Activated T-helper 1 cell treated with anti-CD3 and anti-CD28 coated beads, Interleukin-12 subunit alpha, Interleukin-12 subunit beta, Interleukin-2, Interleukin-4 antibody, amounts not matched to agents 30 ng/mL and 10 ng/mL and 1 ng/mL, durations not matched to agents 14 hours and 24 hours and 36 hours (primary cell): Measurements from ENCODE around the gene RBFOX2. TPM values are rescaled to one million over a fixed set of nuclear protein-coding genes. Genes with fewer than 3 reads are reported as not detected.

Source experiments
- DNase-seq: peaks from one replicate; pipeline ENCODE4 v3.0.0; 2021; ENCODE audit warnings: low spot score
- H3K27ac Mint-ChIP-seq: one replicate; pipeline ENCODE4 v1.8.0; 2021; ENCODE audit warnings: mild to moderate bottlenecking, mixed read lengths
- H3K27me3 Mint-ChIP-seq: one replicate; pipeline ENCODE4 v1.8.0; 2022; ENCODE audit warnings: mild to moderate bottlenecking, moderate library complexity, mixed read lengths; ENCODE audit not compliant: insufficient read depth
- H3K36me3 Mint-ChIP-seq: one replicate; pipeline ENCODE4 v1.8.0; 2021; ENCODE audit warnings: low read depth, mixed read lengths
- H3K4me1 Mint-ChIP-seq: one replicate; pipeline ENCODE4 v1.8.0; 2021; ENCODE audit warnings: low read depth, mixed read lengths
- H3K4me3 Mint-ChIP-seq: one replicate; pipeline ENCODE4 v1.8.0; 2021; ENCODE audit warnings: mild to moderate bottlenecking, moderate library complexity, mixed read lengths
- H3K9me3 Mint-ChIP-seq: one replicate; pipeline ENCODE4 v1.8.0; 2021; ENCODE audit warnings: mixed read lengths
- intact Hi-C: fragments of 100-400 bp; cut with micrococcal nuclease; formaldehyde crosslinking; loops from one replicate; pipeline ENCODE4 v1.15.1; 2024
- total RNA-seq: library from RNA; stranded (reverse); gene quantifications from 2 replicates; pipeline ENCODE4 v1.2.3, GENCODE V29; 2022

The RBFOX2 gene
- total RNA-seq, 1 donor from 2014 or later = 3.8 TPM

DNA sequence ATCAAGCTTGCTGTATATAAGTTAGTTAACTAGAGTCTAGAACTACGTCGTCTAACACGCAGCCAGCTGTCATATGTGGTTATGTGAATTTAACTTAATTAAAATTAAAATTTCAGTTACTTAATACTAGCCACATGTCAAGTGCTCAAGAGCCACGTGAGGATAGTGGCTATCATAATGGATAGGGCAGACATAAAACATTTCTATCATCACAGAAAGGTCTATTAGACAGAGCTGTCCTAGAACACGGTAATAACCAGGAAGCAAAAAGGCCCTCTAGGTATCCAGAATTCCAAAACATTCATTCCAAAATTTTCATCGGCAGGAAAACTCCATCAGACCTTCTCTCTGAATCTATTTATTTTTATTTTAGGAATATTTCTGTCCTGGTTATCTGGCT is 123.9 kb downstream of the RBFOX2 start:
- Mint-ChIP-seq H3K36me3 (no peaks in the 10 kb centered on the region), H3K4me3 (no peak overlapping the region)
- DNase-seq = no peak

DNA sequence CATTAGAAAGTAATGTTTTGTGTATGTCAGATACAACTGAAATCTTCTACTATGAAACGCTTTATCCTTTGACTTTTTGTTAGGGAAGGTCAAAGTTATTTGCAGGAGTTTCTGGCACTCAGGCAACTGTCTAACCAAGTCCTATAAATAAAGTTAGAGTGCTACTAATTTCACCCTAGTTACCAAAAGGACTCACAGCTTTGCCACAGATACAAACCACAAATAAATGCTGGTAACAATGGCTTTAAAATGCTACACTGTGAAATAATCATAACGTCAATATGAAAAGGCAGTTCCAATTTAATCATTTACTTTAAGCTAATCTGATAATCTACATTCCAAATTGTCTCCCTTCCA is 124.3 kb downstream of the RBFOX2 start:
- intact Hi-C loops = no loop called here
- Mint-ChIP-seq H3K9me3 (no peaks in the 10 kb centered on the region), H3K36me3 (no peaks in the 10 kb centered on the region), H3K4me3 (no peak overlapping the region), H3K27ac (no peak overlapping the region), H3K27me3 (peaks cover 16% of the 10 kb centered on the region), H3K4me1 (peaks cover 8% of the 10 kb centered on the region)
- DNase-seq = no peak

More for the DNA sequence above, 123.9 kb downstream of the RBFOX2 start:
- H3K4me1 Mint-ChIP-seq = peaks cover 8% of the 10 kb centered on the region
- H3K27ac Mint-ChIP-seq = no peak overlapping the region
- intact Hi-C loops = no loop called here
- H3K9me3 Mint-ChIP-seq = no peaks in the 10 kb centered on the region
- peaks cover 16% of the 10 kb centered on the region for H3K27me3 Mint-ChIP-seq

DNA sequence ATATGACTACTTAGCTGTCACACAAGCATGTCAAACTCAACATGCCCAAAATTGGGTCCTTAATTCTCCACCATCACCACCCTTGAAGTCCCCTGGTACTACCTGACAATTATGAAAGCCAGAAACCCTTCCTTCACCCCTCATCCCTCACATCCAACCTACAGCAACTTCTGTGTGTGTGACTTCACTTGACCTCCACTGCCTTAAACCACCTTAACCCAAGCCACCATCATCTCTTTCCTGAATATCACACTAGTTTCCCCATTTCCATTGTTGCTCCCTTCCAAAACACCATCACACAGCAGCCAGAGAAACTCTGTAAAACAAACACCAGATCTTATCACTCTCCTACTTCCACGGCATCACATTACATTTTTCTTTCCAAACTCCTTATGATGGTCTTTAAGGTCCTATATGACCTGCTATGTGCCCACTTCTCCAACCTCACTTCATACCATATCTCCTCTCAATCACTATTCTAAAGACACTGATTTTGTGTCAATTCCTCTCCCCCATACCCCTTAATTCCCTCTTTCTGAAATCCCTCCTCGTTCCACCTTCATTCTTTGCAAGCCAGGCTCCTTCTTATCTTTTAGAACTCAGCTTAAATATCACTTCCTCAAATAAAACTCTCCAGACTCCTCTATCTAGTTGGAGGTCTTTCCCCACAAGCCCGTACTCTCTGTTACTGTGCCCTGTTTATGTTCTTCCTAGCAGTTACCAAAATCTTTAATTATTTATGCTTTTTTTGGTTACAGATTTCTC is 124.9 kb downstream of the RBFOX2 start:
- intact Hi-C loops = no loop called here
- Mint-ChIP-seq H3K9me3 (no peaks in the 10 kb centered on the region), H3K27me3 (peaks cover 14% of the 10 kb centered on the region), H3K36me3 (no peaks in the 10 kb centered on the region), H3K27ac (no peak overlapping the region), H3K4me3 (no peak overlapping the region), H3K4me1 (peaks cover 8% of the 10 kb centered on the region)
- DNase-seq = no peak

DNA sequence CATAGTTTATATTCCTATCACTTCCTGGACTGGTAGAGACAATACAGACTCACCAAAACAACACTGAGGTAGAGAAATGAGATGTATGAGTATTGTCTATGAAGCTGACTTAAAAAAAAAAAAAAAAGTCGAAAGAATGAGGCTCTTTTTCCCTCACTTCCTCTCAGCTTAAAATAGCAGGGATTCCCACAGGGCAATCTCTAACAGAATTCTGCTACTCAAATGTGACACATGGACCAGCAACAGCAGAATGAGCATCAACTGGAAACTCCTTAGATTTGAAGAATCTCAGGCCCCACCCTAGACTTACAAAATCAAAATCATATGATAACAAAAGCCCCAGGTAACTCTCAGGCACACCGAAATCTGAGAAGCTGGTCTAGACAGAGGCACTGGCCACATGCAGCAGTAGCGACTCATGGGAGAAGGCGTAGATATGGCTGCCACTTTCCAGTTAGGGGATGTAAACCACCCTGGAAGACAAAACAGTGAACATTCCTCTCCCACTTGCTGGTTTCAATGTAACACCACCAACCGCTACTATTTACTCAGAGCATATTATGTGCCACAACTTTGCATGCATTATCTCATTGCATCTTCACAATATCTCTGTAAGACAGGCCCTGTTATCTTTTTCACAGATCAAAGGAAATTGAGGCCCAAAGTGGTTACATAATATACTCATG is 128.0 kb downstream of the RBFOX2 start:
- Mint-ChIP-seq H3K27ac (no peak overlapping the region), H3K36me3 (no peaks in the 10 kb centered on the region), H3K9me3 (no peaks in the 10 kb centered on the region), H3K4me3 (no peak overlapping the region), H3K4me1 (peaks cover 8% of the 10 kb centered on the region), H3K27me3 (peaks cover 21% of the 10 kb centered on the region)
- intact Hi-C loops = no loop called here
- DNase-seq = no peak

DNA sequence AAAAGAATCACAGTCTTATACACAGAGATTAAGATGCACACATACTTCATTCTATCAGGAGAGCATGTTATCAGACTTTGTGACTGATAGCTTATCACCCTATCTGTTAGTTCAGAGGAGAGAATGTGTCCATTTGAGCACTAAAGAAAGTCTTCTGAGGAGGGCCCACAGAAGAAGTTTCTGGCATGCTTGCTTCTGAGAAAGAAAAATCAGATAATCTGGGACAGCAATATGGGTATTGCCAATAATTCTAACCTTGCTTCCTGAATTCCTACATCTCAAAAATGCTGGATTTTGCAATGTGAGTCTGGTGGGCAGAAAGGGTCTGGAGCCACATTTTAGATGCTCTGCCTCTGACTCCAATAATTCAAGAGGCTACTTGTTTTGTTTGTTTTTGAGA is 128.9 kb downstream of the RBFOX2 start:
- Mint-ChIP-seq H3K36me3 (no peaks in the 10 kb centered on the region), H3K4me3 (no peak overlapping the region), H3K27ac (no peak overlapping the region), H3K9me3 (no peaks in the 10 kb centered on the region), H3K27me3 (peaks cover 19% of the 10 kb centered on the region), H3K4me1 (peaks cover 8% of the 10 kb centered on the region)
- intact Hi-C loops = no loop called here
- DNase-seq = no peak

DNA sequence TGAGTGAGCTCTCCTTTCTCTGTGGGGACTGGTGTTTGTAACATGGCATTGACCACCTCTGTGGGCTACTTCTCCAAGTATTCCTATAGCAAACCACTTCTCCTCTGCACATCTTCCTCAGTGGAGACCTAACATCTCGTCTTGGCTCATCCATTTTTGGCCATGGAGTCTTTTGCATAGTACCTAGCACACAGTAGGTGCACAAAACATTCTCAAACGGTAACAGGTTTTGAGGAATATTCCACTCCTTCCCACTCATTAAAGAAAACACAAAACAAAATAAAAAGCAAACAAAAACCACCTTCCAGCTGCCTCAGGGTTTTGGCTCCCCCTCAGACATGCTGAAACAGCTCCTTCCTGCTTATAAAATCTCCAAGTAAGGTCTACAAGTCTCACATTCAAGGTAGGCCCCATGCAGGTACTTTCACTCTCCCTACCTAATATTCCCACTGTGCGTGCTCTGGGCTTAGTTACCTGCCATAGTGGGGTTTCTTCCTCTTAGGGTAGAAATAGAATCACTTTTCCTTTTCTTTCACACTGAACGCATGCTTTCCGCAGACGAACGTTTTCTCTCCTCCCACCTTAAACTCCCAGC is 132.4 kb downstream of the RBFOX2 start:
- no peak overlapping the region for H3K4me3 Mint-ChIP-seq
- intact Hi-C loops = no loop called here
- no peaks in the 10 kb centered on the region for H3K36me3 Mint-ChIP-seq
- H3K9me3 Mint-ChIP-seq = no peaks in the 10 kb centered on the region
- H3K4me1 Mint-ChIP-seq = peaks cover 8% of the 10 kb centered on the region
- peaks cover 7% of the 10 kb centered on the region for H3K27me3 Mint-ChIP-seq
- no peak for DNase-seq
- no peak overlapping the region for H3K27ac Mint-ChIP-seq

DNA sequence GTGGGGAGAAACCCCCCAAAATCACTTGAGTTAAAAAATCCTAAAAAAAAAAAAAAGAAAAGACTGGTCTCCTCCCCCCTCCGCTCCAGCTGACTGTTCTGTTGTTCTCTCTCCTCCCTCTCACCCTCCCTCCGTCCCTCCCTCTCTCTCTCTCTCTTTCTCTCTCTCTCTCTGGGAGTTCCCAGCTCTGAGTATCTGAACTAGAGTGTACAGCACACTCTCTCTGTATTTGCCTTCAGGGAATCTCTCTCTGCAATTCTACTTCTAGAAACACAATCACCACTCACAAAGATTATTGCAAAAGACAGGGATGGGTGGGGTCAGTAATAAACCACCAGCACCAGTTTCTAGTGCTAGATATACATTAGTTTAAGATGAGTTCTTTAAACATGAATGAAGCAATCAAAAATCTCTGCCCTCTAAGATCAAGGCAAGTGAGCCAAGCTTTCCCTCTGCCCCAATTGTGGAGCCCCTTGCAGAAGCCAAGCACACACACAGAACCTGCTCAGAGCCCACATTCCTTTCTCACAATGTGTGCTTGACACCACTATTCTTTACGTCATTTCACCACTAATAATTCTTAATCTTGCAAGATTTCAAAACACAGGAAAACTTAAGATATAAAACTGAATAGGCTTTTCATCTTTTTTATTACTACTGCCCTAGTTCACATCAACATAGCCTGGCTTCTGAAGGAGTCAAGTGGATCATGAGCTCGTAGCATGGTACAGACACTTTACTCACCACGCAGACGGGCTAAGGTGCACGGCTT is 133.5 kb downstream of the RBFOX2 start:
- H3K4me1 Mint-ChIP-seq = no peaks in the 10 kb centered on the region
- intact Hi-C loops = no loop called here
- no peaks in the 10 kb centered on the region for H3K9me3 Mint-ChIP-seq
- H3K36me3 Mint-ChIP-seq = no peaks in the 10 kb centered on the region
- H3K27me3 Mint-ChIP-seq = peaks cover 7% of the 10 kb centered on the region
- no peak for DNase-seq
- H3K27ac Mint-ChIP-seq = no peak overlapping the region
- H3K4me3 Mint-ChIP-seq = no peak overlapping the region

DNA sequence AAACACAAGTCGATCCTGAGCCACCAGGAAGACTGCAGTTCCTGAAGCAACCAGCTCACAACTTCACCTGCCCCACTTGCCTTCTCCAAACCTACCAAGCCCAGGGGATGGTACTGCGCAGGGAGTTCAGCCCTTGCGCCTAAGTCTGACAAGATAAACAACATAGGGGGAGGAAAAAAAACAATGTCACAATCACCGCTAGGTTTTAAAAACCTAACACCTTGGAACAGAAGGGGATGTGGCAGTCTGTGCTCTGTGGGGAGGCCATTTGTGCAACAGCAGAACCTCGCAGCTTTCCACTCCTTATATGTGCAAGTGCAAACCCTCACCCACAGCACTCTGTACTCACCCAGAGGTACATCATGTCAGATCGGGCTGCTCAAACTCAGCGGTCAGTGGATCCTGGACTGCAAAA is 134.2 kb downstream of the RBFOX2 start:
- DNase-seq = no peak
- no peak overlapping the region for H3K4me3 Mint-ChIP-seq
- H3K9me3 Mint-ChIP-seq = no peaks in the 10 kb centered on the region
- H3K36me3 Mint-ChIP-seq = no peaks in the 10 kb centered on the region
- H3K4me1 Mint-ChIP-seq = no peaks in the 10 kb centered on the region
- intact Hi-C loops = no loop called here
- no peak overlapping the region for H3K27ac Mint-ChIP-seq
- peaks cover 7% of the 10 kb centered on the region for H3K27me3 Mint-ChIP-seq

DNA sequence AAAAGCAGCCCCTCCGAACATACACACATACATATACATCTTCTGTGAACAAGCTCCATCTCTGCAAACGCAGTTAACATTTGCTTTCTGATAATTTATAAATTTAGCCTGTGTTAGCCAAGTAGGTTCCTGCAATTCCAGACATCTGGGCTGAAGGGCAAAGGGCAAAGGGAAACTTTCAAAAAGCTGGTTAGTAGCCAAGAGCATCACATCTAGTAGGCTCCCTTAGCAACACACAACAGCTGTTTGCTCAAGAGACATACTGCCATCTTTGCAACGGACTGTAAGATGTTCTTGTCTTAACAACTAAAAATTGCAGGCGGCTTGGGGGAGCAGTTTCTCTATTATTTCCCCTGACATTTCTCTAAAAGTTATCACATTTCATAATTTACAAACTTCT is 134.9 kb downstream of the RBFOX2 start:
- no peaks in the 10 kb centered on the region for H3K36me3 Mint-ChIP-seq
- H3K4me1 Mint-ChIP-seq = no peaks in the 10 kb centered on the region
- no peak for DNase-seq
- H3K4me3 Mint-ChIP-seq = no peak overlapping the region
- intact Hi-C loops = no loop called here
- no peaks in the 10 kb centered on the region for H3K9me3 Mint-ChIP-seq
- peaks cover 7% of the 10 kb centered on the region for H3K27me3 Mint-ChIP-seq
- no peak overlapping the region for H3K27ac Mint-ChIP-seq

DNA sequence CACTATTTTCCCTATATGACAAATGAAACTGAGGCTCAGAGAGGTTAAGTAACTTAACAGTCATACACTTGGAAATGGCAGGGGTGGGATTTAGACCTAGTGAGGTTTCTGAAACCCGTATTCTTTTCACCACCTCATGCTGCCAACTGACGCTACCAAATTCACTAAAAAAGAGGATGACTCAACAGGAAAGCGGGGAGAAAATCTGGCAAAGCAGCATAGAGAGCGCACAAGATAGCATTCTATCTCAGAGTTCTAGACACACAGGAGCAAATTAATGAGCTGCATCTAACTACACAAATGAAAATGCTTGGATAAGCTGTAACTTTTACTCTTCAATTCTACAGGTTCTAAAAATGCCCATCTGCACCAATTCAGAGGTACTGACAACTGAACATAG is 136.4 kb downstream of the RBFOX2 start:
- intact Hi-C loops = no loop called here

DNA sequence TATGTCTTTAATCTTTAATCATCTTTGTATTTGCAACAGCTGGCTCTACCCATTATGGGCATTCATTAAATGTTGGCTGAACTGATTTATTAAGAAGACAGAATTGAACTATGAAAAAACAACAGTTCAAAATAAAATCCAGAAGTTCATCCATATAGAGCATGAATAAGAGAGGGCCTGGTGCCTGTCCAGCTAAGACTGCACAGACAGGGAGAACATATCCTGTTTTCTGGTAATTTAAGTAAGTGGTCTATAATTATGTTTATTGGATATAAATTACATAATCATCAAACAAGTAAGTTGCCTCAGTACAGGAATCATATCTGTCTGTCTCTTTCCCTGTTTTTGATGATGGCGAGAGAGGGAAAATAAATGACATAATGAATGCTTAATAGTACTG is 137.2 kb downstream of the RBFOX2 start:
- no peaks in the 10 kb centered on the region for H3K4me1 Mint-ChIP-seq
- no peaks in the 10 kb centered on the region for H3K36me3 Mint-ChIP-seq
- H3K27ac Mint-ChIP-seq = no peak overlapping the region
- peaks cover 6% of the 10 kb centered on the region for H3K27me3 Mint-ChIP-seq
- no peak overlapping the region for H3K4me3 Mint-ChIP-seq
- no peak for DNase-seq
- intact Hi-C loops = no loop called here
- H3K9me3 Mint-ChIP-seq = no peaks in the 10 kb centered on the region

More for the DNA sequence above, 136.4 kb downstream of the RBFOX2 start:
- no peaks in the 10 kb centered on the region for H3K36me3 Mint-ChIP-seq
- no peak overlapping the region for H3K4me3 Mint-ChIP-seq
- H3K27me3 Mint-ChIP-seq = peaks cover 7% of the 10 kb centered on the region
- H3K27ac Mint-ChIP-seq = no peak overlapping the region
- no peak for DNase-seq
- H3K9me3 Mint-ChIP-seq = no peaks in the 10 kb centered on the region
- no peaks in the 10 kb centered on the region for H3K4me1 Mint-ChIP-seq

DNA sequence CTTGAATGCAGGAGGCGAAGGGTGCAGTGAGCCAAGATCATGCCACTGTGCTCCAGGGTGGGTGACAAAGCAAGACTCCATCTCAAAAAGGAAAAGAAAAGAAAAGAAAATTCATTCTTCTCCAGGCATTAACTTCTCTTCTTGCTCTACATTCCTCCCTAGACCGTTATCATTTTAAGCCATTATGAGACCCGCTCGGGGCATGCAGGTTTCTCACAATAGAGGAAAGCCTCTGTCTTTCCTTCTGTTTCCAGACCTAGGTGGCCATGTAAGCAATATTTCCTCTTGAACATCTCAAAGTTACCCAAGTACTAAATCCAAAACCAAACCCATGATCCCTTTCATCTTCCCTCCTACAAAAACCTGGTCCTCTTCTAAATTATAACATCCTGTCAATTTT is 139.6 kb downstream of the RBFOX2 start:
- intact Hi-C loops = no loop called here
- Mint-ChIP-seq H3K9me3 (no peaks in the 10 kb centered on the region), H3K36me3 (no peaks in the 10 kb centered on the region), H3K27ac (no peak overlapping the region), H3K4me1 (no peaks in the 10 kb centered on the region), H3K27me3 (no peaks in the 10 kb centered on the region), H3K4me3 (no peak overlapping the region)
- no peak for DNase-seq
